Measurements from ENCODE around the gene GABRB1.
A peak's percentile ranks its signal among the peaks of the same experiment; 100 is the strongest.

Gene GABRB1

GRCh38 chr4:47418147-47418546 lies 386.8 kb downstream of the GABRB1 start:
- ChIA-PET POLR2A (no interaction called here), CTCF (no interaction called here)
- WGBS (ENCODE audit: insufficient coverage), result 75% methylated on average over 2 of the region's 2 CpGs

GRCh38 chr4:47419296-47419695 lies 387.9 kb downstream of the GABRB1 start:
- H3K4me3 ChIP-seq (ENCODE audit: control insufficient read depth in 1 of 7, extremely low read depth in 1 of 7, insufficient read depth in 4 of 7, low read depth in 2 of 7, low read length in 6 of 7), result no peak overlapping the region
- no peak overlapping the region for H3K27ac ChIP-seq (ENCODE audit: insufficient read depth in 1 of 2, low read depth in 1 of 2, low read length in 2 of 2, poor library complexity in 1 of 2, severe bottlenecking in 2 of 2)
- no peak for DNase-seq
- H3K9me3 ChIP-seq (ENCODE audit: control extremely low read depth in 1 of 5, control insufficient read depth in 4 of 5, insufficient read depth in 2 of 5, low read depth in 1 of 5, low read length in 4 of 5), result no peaks in the 10 kb centered on the region
- no peaks in the 10 kb centered on the region for H3K4me1 ChIP-seq (ENCODE audit: control extremely low read depth in 1 of 4, control insufficient read depth in 4 of 4, insufficient read depth in 4 of 4, low read length in 3 of 4)
- H3K36me3 ChIP-seq (ENCODE audit: control insufficient read depth in 4 of 4, insufficient read depth in 4 of 4, low read length in 3 of 4), result no peaks in the 10 kb centered on the region
- ChIA-PET POLR2A (no interaction called here), CTCF (no interaction called here)
- no peaks in the 10 kb centered on the region for H3K27me3 ChIP-seq (replicated peaks in 2 of 5; ENCODE audit: control insufficient read depth in 4 of 5, insufficient read depth in 5 of 5, low read length in 4 of 5)
- 95% methylated on average over 2 of the region's 2 CpGs for WGBS (ENCODE audit: insufficient coverage)

More at GRCh38 chr4:47418147-47418546, 386.8 kb downstream of the GABRB1 start:
- no peaks in the 10 kb centered on the region for H3K9me3 ChIP-seq (ENCODE audit: control extremely low read depth in 1 of 5, control insufficient read depth in 4 of 5, insufficient read depth in 2 of 5, low read depth in 1 of 5, low read length in 4 of 5)
- no peak for DNase-seq
- H3K36me3 ChIP-seq (ENCODE audit: control insufficient read depth in 4 of 4, insufficient read depth in 4 of 4, low read length in 3 of 4), result no peaks in the 10 kb centered on the region
- no peaks in the 10 kb centered on the region for H3K4me1 ChIP-seq (ENCODE audit: control extremely low read depth in 1 of 4, control insufficient read depth in 4 of 4, insufficient read depth in 4 of 4, low read length in 3 of 4)
- H3K4me3 ChIP-seq (ENCODE audit: control insufficient read depth in 1 of 7, extremely low read depth in 1 of 7, insufficient read depth in 4 of 7, low read depth in 2 of 7, low read length in 6 of 7), result no peak overlapping the region
- H3K27ac ChIP-seq (ENCODE audit: insufficient read depth in 1 of 2, low read depth in 1 of 2, low read length in 2 of 2, poor library complexity in 1 of 2, severe bottlenecking in 2 of 2), result no peak overlapping the region
- H3K27me3 ChIP-seq (replicated peaks in 2 of 5; ENCODE audit: control insufficient read depth in 4 of 5, insufficient read depth in 5 of 5, low read length in 4 of 5), result no peaks in the 10 kb centered on the region

- Histone ChIP-seq H3K9me3 (ENCODE audit: control extremely low read depth in 1 of 5, control insufficient read depth in 4 of 5, insufficient read depth in 2 of 5, low read depth in 1 of 5, low read length in 4 of 5) (no peaks in the 10 kb centered on the region), H3K27me3 (replicated peaks in 2 of 5; ENCODE audit: control insufficient read depth in 4 of 5, insufficient read depth in 5 of 5, low read length in 4 of 5) (no peaks in the 10 kb centered on the region), H3K4me3 (ENCODE audit: control insufficient read depth in 1 of 7, extremely low read depth in 1 of 7, insufficient read depth in 4 of 7, low read depth in 2 of 7, low read length in 6 of 7) (no peak overlapping the region), H3K27ac (ENCODE audit: insufficient read depth in 1 of 2, low read depth in 1 of 2, low read length in 2 of 2, poor library complexity in 1 of 2, severe bottlenecking in 2 of 2) (no peak overlapping the region), H3K4me1 (ENCODE audit: control extremely low read depth in 1 of 4, control insufficient read depth in 4 of 4, insufficient read depth in 4 of 4, low read length in 3 of 4) (no peaks in the 10 kb centered on the region), H3K36me3 (ENCODE audit: control insufficient read depth in 4 of 4, insufficient read depth in 4 of 4, low read length in 3 of 4) (no peaks in the 10 kb centered on the region)
- no peak for DNase-seq
- WGBS (ENCODE audit: insufficient coverage), result 98% methylated on average over 25 of the region's 25 CpGs
- POLR2A ChIA-PET, result no interaction called here
- CTCF ChIA-PET, result no interaction called here
These were observed 394.3 kb downstream of the GABRB1 start for GRCh38 chr4:47425628-47426027.

GRCh38 chr4:47427935-47428334 lies 396.6 kb downstream of the GABRB1 start:
- Histone ChIP-seq H3K9me3 (ENCODE audit: control extremely low read depth in 1 of 5, control insufficient read depth in 4 of 5, insufficient read depth in 2 of 5, low read depth in 1 of 5, low read length in 4 of 5) (no peaks in the 10 kb centered on the region), H3K27me3 (replicated peaks in 2 of 5; ENCODE audit: control insufficient read depth in 4 of 5, insufficient read depth in 5 of 5, low read length in 4 of 5) (no peaks in the 10 kb centered on the region), H3K36me3 (ENCODE audit: control insufficient read depth in 4 of 4, insufficient read depth in 4 of 4, low read length in 3 of 4) (no peaks in the 10 kb centered on the region), H3K4me1 (ENCODE audit: control extremely low read depth in 1 of 4, control insufficient read depth in 4 of 4, insufficient read depth in 4 of 4, low read length in 3 of 4) (peaks cover 0 to 15% (median 3%) of the 10 kb centered on the region in 4 experiments), H3K4me3 (ENCODE audit: control insufficient read depth in 1 of 7, extremely low read depth in 1 of 7, insufficient read depth in 4 of 7, low read depth in 2 of 7, low read length in 6 of 7) (no peak overlapping the region), H3K27ac (ENCODE audit: insufficient read depth in 1 of 2, low read depth in 1 of 2, low read length in 2 of 2, poor library complexity in 1 of 2, severe bottlenecking in 2 of 2) (no peak overlapping the region)
- peak in 1 of 3 donors; percentile 18 for DNase-seq
- WGBS (ENCODE audit: insufficient coverage), result 71% methylated on average over 2 of the region's 2 CpGs
- CTCF ChIA-PET, result no interaction called here
- POLR2A ChIA-PET, result no interaction called here

- WGBS (ENCODE audit: insufficient coverage), result no CpG with 5 or more reads among the region's 1 CpG
- Histone ChIP-seq H3K36me3 (ENCODE audit: control insufficient read depth in 4 of 4, insufficient read depth in 4 of 4, low read length in 3 of 4) (no peaks in the 10 kb centered on the region), H3K27ac (ENCODE audit: insufficient read depth in 1 of 2, low read depth in 1 of 2, low read length in 2 of 2, poor library complexity in 1 of 2, severe bottlenecking in 2 of 2) (no peak overlapping the region), H3K4me1 (ENCODE audit: control extremely low read depth in 1 of 4, control insufficient read depth in 4 of 4, insufficient read depth in 4 of 4, low read length in 3 of 4) (peaks cover 0 to 32% (median 9%) of the 10 kb centered on the region in 4 experiments), H3K27me3 (replicated peaks in 2 of 5; ENCODE audit: control insufficient read depth in 4 of 5, insufficient read depth in 5 of 5, low read length in 4 of 5) (no peaks in the 10 kb centered on the region), H3K4me3 (ENCODE audit: control insufficient read depth in 1 of 7, extremely low read depth in 1 of 7, insufficient read depth in 4 of 7, low read depth in 2 of 7, low read length in 6 of 7) (no peak overlapping the region), H3K9me3 (ENCODE audit: control extremely low read depth in 1 of 5, control insufficient read depth in 4 of 5, insufficient read depth in 2 of 5, low read depth in 1 of 5, low read length in 4 of 5) (no peaks in the 10 kb centered on the region)
- ChIA-PET CTCF (no interaction called here), POLR2A (no interaction called here)
- peak in 2 of 3 donors; percentile 77 to 88 for DNase-seq
These were observed 401.4 kb downstream of the GABRB1 start for GRCh38 chr4:47432749-47433148.

- no peak for DNase-seq
- Histone ChIP-seq H3K27me3 (replicated peaks in 2 of 5; ENCODE audit: control insufficient read depth in 4 of 5, insufficient read depth in 5 of 5, low read length in 4 of 5) (no peaks in the 10 kb centered on the region), H3K9me3 (ENCODE audit: control extremely low read depth in 1 of 5, control insufficient read depth in 4 of 5, insufficient read depth in 2 of 5, low read depth in 1 of 5, low read length in 4 of 5) (no peaks in the 10 kb centered on the region), H3K4me3 (ENCODE audit: control insufficient read depth in 1 of 7, extremely low read depth in 1 of 7, insufficient read depth in 4 of 7, low read depth in 2 of 7, low read length in 6 of 7) (no peak overlapping the region), H3K4me1 (ENCODE audit: control extremely low read depth in 1 of 4, control insufficient read depth in 4 of 4, insufficient read depth in 4 of 4, low read length in 3 of 4) (peaks cover 0 to 36% (median 9%) of the 10 kb centered on the region in 4 experiments), H3K27ac (ENCODE audit: insufficient read depth in 1 of 2, low read depth in 1 of 2, low read length in 2 of 2, poor library complexity in 1 of 2, severe bottlenecking in 2 of 2) (no peak overlapping the region), H3K36me3 (ENCODE audit: control insufficient read depth in 4 of 4, insufficient read depth in 4 of 4, low read length in 3 of 4) (no peaks in the 10 kb centered on the region)
- ChIA-PET CTCF (no interaction called here), POLR2A (no interaction called here)
These were observed 403.6 kb downstream of the GABRB1 start for GRCh38 chr4:47434931-47435330.

GRCh38 chr4:47442980-47443379 lies 411.6 kb downstream of the GABRB1 start:
- DNase-seq, result peak; percentile 59 to 84 (median 75)
- CTCF ChIA-PET, result interaction anchor here (0.5 to 1.5 kb wide), 3 partner anchors 16 to 73 kb away, joined by 3 to 5 read pairs (median 5); no protein-coding TSS in a partner anchor

More at GRCh38 chr4:47442980-47443379, 411.6 kb downstream of the GABRB1 start:
- H3K27ac ChIP-seq (ENCODE audit: insufficient read depth in 1 of 2, low read depth in 1 of 2, low read length in 2 of 2, poor library complexity in 1 of 2, severe bottlenecking in 2 of 2), result no peak overlapping the region
- peaks cover 0 to 3% (median 0%) of the 10 kb centered on the region in 4 experiments for H3K36me3 ChIP-seq (ENCODE audit: control insufficient read depth in 4 of 4, insufficient read depth in 4 of 4, low read length in 3 of 4)
- no peaks in the 10 kb centered on the region for H3K9me3 ChIP-seq (ENCODE audit: control extremely low read depth in 1 of 5, control insufficient read depth in 4 of 5, insufficient read depth in 2 of 5, low read depth in 1 of 5, low read length in 4 of 5)
- POLR2A ChIA-PET, result no interaction called here
- WGBS (ENCODE audit: insufficient coverage), result 3% methylated on average over 5 of the region's 5 CpGs
- no peaks in the 10 kb centered on the region for H3K27me3 ChIP-seq (replicated peaks in 2 of 5; ENCODE audit: control insufficient read depth in 4 of 5, insufficient read depth in 5 of 5, low read length in 4 of 5)
- H3K4me1 ChIP-seq (ENCODE audit: control extremely low read depth in 1 of 4, control insufficient read depth in 4 of 4, insufficient read depth in 4 of 4, low read length in 3 of 4), result peaks cover 9 to 45% (median 17%) of the 10 kb centered on the region in 4 experiments
- peak overlapping the region in 4 of 7 experiments; percentile 38 to 53 (median 42) for H3K4me3 ChIP-seq (ENCODE audit: control insufficient read depth in 1 of 7, extremely low read depth in 1 of 7, insufficient read depth in 4 of 7, low read depth in 2 of 7, low read length in 6 of 7)

All from common myeloid progenitor, CD34-positive (primary cell).